Jurkat, Clone E6-1 (cell line): ENCODE measurements around the gene OLA1. TPM values are rescaled to one million over a fixed set of nuclear protein-coding genes. Genes with fewer than 3 reads are reported as not detected.
"Not testable (repeated sequence)": the region's sequence is repeated elsewhere in the genome, so short reads cannot be mapped to it uniquely, and the experiment has no call there.

ENCODE experiments used
- DNase-seq: peaks from one replicate; pipeline ENCODE4 v3.0.0-alpha.2; 2011; ENCODE audit warnings: low read depth, low spot score
- H3K4me3 ChIP-seq: 2 replicates; pipeline ENCODE4 v1.5.1; 2011; ENCODE audit warnings: mild to moderate bottlenecking, low read length, control low read depth, moderate library complexity
- polyA plus RNA-seq: library from polyadenylated mRNA; unstranded; fragments of >200 nt; gene quantifications from one replicate; pipeline ENCODE4 v1.2.1, GENCODE V29; 2012; ENCODE audit warnings: missing spikeins; ENCODE audit not compliant: insufficient read length, insufficient read depth

Gene OLA1
- 115 TPM for polyA plus RNA-seq

GRCh38 chr2:174248187-174248997 lies at the start of gene OLA1:
Gene OLA1, minus strand, starts transcription at chr2:174248532. Its CDS starts 1,717 bp downstream, at chr2:174246815.
- peak; percentile 89 for DNase-seq
- peak within 1 kb of the TSS; percentile 93 for H3K4me3 ChIP-seq

- DNase-seq, result no peak
- H3K4me3 ChIP-seq, result no peak overlapping the region
These were observed 44.6 kb upstream of the OLA1 start for GRCh38 chr2:174292908-174293307.

GRCh38 chr2:174286172-174286571 lies 37.8 kb upstream of the OLA1 start:
- DNase-seq, result no peak
- no peak overlapping the region for H3K4me3 ChIP-seq

GRCh38 chr2:174282441-174282840 lies 34.1 kb upstream of the OLA1 start:
- DNase-seq, result no peak
- H3K4me3 ChIP-seq, result no peak overlapping the region

GRCh38 chr2:174281736-174282135 lies 33.4 kb upstream of the OLA1 start:
- DNase-seq, result no peak
- H3K4me3 ChIP-seq, result no peak overlapping the region

- no peak overlapping the region for H3K4me3 ChIP-seq
- no peak for DNase-seq
These were observed 32.3 kb upstream of the OLA1 start for GRCh38 chr2:174280596-174280995.

- not testable (repeated sequence) for H3K4me3 ChIP-seq
These were observed 21.9 kb upstream of the OLA1 start for GRCh38 chr2:174270263-174270662.

GRCh38 chr2:174266288-174266687 lies 18.0 kb upstream of the OLA1 start:
- no peak overlapping the region for H3K4me3 ChIP-seq
- no peak for DNase-seq

More at GRCh38 chr2:174270263-174270662, 21.9 kb upstream of the OLA1 start:
- DNase-seq, result not testable (repeated sequence)

- H3K4me3 ChIP-seq, result no peak overlapping the region
- DNase-seq, result no peak
These were observed 15.7 kb upstream of the OLA1 start for GRCh38 chr2:174263997-174264396.

GRCh38 chr2:174259981-174260380 lies 11.6 kb upstream of the OLA1 start:
- DNase-seq, result no peak

GRCh38 chr2:174254267-174254666 lies 5.9 kb upstream of the OLA1 start:
- no peak overlapping the region for H3K4me3 ChIP-seq
- DNase-seq, result no peak

More at GRCh38 chr2:174259981-174260380, 11.6 kb upstream of the OLA1 start:
- no peak overlapping the region for H3K4me3 ChIP-seq

- no peak for DNase-seq
These were observed 763 bp upstream of the OLA1 start for GRCh38 chr2:174248998-174249592.

GRCh38 chr2:174247474-174248186 lies 702 bp downstream of the OLA1 start:
- no peak for DNase-seq
- peak overlapping the region; percentile 93 for H3K4me3 ChIP-seq

More at GRCh38 chr2:174248998-174249592, 763 bp upstream of the OLA1 start:
- H3K4me3 ChIP-seq, result peak overlapping the region; percentile 66

- peak overlapping the region; percentile 93 for H3K4me3 ChIP-seq
- no peak for DNase-seq
These were observed 1.4 kb downstream of the OLA1 start for GRCh38 chr2:174246944-174247381.

- not testable (repeated sequence) for H3K4me3 ChIP-seq, DNase-seq
These were observed 2.7 kb downstream of the OLA1 start for GRCh38 chr2:174245628-174246027.

GRCh38 chr2:174245065-174245464 lies 3.3 kb downstream of the OLA1 start:
- H3K4me3 ChIP-seq, result no peak overlapping the region
- no peak for DNase-seq

- DNase-seq, result no peak
- no peak overlapping the region for H3K4me3 ChIP-seq
These were observed 4.5 kb downstream of the OLA1 start for GRCh38 chr2:174243812-174244211.

GRCh38 chr2:174240097-174240496 lies 8.2 kb downstream of the OLA1 start:
- no peak overlapping the region for H3K4me3 ChIP-seq
- DNase-seq, result no peak

GRCh38 chr2:174236429-174236828 lies 11.9 kb downstream of the OLA1 start:
- H3K4me3 ChIP-seq, result no peak overlapping the region
- DNase-seq, result no peak

GRCh38 chr2:174235680-174236079 lies 12.7 kb downstream of the OLA1 start:
- H3K4me3 ChIP-seq, result no peak overlapping the region
- no peak for DNase-seq
